ENCODE measurements around the gene RELA.
A peak's percentile ranks its signal among the peaks of the same experiment; 100 is the strongest.

The RELA gene

DNA sequence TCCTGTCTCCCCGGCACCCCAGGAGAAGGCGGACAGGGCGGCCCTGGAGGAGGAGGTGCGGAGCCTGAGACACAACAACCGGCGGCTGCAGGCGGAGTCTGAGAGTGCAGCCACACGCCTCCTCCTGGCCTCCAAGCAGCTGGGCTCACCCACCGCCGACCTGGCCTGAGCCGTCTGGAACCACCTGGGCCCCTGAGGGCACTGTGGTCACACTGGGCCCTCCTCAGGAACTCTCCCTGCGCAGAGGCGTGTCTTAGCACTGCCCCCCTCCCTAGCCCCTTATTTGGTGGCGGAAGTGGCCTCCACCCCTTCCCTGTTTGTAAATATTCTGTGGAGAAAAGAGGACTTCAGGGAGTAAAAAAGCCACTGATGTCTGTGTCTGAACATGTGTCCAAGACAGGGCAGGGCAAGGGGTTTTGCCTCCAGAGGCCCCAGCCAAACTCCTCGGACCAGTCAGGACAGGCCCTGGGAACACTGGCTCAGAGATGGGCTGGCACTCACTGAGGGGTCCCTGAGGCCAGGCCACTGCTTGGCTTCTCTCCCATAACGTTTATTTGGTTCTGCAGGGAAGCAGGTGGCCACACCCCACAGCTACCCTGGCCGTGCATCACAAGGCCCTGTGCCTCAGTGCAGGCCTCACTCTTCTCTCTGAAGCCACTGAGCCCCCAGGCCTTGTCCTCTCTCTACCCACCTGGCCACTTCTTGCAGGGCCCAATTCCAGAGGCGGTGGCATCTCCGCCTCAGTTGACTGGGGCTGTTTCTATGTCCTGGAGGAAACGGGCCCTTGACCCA, 12.0 kb downstream of the RELA start:
- DNase-seq (ENCODE audit: low read depth in 1 of 2, low spot score in 1 of 2): peak; percentile 93
- no peak for TF ChIP-seq JUND (IDR thresholded peaks at IDR 0.05; ENCODE audit: low read depth)
- in situ Hi-C loops (cut with HindIII; ENCODE audit: low pct_unique_long_range_greater_than_20kb, low sequenced_read_pairs): no loop called here

DNA sequence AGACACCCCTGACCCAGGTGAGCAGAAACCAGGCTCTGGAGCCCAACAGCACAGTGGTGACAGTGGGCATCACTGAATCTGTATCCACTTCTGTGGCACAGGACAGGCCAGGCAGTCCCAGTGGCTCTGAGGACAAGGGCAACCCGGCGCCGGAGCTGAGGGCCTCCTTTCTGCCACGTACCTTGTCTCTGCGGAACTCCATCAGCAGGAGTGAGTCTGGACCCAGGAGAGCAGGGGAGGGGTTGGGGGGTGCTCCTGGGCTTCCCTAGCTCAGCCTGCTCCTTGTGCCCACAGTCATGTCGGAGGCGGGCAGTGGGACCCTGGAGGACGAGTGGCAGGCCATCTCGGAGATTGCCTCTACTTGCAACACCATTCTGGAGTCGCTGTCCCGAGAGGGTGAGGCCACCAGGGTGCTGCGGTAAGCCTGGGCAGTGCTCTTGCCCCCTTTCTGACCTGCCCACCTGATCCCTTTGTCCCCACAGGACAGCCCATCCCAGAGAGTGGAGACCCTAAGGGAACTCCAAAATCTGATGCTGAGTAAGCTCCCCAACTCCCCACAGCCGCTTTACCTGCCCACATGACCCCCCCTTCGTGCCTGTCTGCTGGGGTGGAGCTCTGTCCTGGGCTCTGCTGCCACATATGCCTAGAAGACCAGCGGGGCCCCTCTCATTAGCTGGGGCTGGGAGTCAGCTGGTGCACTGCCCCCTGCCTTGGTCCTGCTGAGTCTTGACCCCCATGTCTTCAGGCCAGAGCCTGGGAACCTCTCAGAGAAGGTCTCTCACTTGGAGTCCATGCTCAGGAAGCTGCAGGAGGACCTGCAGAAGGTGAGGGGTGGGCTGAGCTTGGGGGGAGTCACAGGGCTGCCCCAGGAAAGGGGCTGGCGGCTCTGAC, 12.8 kb downstream of the RELA start:
- no peak for TF ChIP-seq JUND (IDR thresholded peaks at IDR 0.05; ENCODE audit: low read depth)
- peak in 1 of 2 experiments; percentile 58 for DNase-seq (ENCODE audit: low read depth in 1 of 2, low spot score in 1 of 2)
- in situ Hi-C loops (cut with HindIII; ENCODE audit: low pct_unique_long_range_greater_than_20kb, low sequenced_read_pairs): no loop called here

DNA sequence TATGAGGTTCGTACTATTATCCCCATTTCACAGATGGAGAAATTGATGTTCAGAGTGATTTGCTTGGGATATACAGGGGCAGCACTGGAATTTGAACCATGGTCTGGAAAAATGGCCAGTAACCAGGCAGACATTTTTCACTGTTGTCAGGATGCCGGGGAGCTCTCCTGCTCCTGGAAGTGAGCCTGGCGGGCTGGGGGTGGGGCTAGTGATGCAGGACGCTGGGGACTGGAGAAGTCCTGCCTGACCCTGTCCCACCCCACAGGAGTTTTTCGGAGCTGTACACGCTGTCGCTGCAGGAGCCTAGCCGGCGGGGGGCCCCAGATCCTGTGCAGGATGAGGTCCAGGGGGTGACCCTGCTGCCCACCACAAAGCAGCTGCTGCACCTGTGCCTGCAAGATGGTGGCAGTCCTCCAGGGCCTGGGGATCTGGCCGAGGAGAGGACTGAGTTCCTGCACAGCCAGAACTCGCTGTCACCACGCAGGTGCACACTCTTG, 13.7 kb downstream of the RELA start:
- no peak for TF ChIP-seq JUND (IDR thresholded peaks at IDR 0.05; ENCODE audit: low read depth)
- in situ Hi-C loops (cut with HindIII; ENCODE audit: low pct_unique_long_range_greater_than_20kb, low sequenced_read_pairs): no loop called here
- no peak for DNase-seq (ENCODE audit: low read depth in 1 of 2, low spot score in 1 of 2)

DNA sequence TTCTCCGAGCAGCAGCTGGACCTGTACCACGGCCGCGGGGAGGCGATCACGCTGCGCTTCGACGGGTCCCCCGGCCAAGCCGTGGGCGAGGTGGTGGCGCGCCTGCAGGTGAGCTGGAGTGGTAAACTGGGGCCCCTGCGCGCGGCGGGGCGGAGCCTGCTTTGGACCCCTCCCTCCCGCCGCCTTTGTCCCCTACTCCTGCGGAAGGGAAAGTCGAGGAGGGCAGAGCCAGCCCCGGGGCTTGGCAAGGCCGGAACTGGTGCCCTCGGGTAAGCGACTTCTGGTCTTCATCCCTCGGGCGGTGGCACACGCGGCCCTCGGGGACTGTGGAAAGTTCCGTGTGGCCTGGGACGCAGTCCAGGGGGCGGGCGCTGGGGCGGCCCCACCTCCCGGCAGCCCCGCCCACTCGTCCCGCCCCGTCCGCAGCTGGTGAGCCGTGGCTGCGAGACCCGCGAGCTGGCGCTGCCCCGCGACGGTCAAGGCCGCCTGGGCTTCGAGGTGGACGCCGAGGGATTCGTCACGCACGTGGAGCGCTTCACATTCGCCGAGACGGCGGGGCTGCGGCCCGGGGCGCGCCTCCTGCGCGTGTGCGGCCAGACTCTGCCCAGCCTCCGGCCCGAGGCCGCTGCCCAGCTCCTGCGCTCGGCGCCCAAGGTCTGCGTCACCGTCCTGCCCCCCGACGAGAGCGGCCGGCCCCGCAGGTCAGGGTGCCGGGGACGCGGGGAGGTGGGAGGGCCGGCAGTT, 15.6 kb downstream of the RELA start:
- no peak for TF ChIP-seq JUND (IDR thresholded peaks at IDR 0.05; ENCODE audit: low read depth)
- no peak for DNase-seq (ENCODE audit: low read depth in 1 of 2, low spot score in 1 of 2)
- in situ Hi-C loops (cut with HindIII; ENCODE audit: low pct_unique_long_range_greater_than_20kb, low sequenced_read_pairs): no loop called here

DNA sequence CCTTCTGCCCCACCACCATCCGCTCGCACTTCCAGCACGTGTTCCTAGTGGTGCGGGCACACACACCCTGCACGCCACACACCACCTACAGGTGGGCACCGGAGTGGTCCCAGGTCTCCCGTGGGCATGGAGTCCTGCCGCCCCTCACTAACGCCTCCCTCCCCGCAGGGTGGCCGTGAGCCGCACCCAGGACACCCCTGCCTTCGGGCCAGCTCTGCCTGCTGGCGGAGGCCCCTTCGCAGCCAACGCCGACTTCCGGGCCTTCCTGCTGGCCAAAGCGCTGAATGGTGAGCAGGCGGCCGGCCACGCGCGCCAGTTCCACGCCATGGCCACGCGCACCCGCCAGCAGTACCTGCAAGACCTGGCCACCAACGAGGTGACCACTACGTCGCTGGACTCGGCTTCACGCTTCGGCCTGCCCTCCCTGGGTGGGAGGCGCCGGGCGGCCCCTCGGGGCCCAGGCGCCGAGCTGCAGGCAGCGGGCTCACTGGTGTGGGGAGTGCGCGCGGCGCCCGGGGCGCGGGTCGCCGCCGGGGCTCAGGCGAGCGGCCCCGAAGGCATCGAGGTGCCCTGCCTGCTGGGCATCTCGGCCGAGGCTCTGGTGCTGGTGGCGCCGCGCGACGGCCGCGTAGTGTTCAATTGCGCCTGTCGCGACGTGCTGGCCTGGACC, 16.3 kb downstream of the RELA start:
- no peak for DNase-seq (ENCODE audit: low read depth in 1 of 2, low spot score in 1 of 2)
- no peak for TF ChIP-seq JUND (IDR thresholded peaks at IDR 0.05; ENCODE audit: low read depth)
- in situ Hi-C loops (cut with HindIII; ENCODE audit: low pct_unique_long_range_greater_than_20kb, low sequenced_read_pairs): no loop called here

DNA sequence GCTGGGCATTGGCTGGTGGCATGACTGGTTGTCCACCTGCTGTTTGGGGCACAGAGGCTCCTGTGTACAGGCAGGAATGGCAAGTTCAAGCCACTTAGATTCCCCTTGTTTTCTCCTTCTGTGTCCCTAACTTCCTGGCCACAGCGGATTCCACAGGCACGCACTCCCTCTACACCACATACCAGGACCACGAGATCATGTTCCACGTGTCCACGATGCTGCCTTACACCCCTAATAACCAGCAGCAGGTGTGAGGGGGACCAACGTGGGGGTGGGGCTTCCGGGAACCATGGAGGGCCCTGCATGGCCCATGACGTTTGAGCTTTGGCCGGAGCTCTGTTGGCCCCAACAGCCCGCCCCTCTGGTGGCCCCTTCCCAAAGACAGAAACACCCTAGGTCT, 17.0 kb downstream of the RELA start:
- TF ChIP-seq JUND (IDR thresholded peaks at IDR 0.05; ENCODE audit: low read depth): no peak
- in situ Hi-C loops (cut with HindIII; ENCODE audit: low pct_unique_long_range_greater_than_20kb, low sequenced_read_pairs): no loop called here
- DNase-seq (ENCODE audit: low read depth in 1 of 2, low spot score in 1 of 2): peak; percentile 50 to 56

DNA sequence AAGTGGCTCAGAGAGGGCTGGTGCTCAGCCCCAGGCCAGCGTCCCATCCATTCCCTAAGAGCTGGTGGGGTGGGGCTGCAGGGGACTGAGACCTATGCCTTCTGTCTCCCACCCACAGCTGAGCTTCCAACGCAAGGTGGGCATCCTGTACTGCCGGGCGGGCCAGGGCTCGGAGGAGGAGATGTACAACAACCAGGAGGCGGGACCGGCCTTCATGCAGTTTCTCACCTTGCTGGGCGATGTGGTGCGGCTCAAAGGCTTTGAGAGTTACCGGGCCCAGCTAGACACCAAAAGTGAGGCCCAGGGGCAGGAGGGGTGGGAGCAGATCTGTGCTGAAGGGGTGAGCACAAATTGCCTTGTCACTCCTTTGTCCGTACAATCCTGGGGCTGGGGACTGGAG, 17.9 kb downstream of the RELA start:
- DNase-seq (ENCODE audit: low read depth in 1 of 2, low spot score in 1 of 2): no peak
- in situ Hi-C loops (cut with HindIII; ENCODE audit: low pct_unique_long_range_greater_than_20kb, low sequenced_read_pairs): no loop called here
- TF ChIP-seq JUND (IDR thresholded peaks at IDR 0.05; ENCODE audit: low read depth): no peak

DNA sequence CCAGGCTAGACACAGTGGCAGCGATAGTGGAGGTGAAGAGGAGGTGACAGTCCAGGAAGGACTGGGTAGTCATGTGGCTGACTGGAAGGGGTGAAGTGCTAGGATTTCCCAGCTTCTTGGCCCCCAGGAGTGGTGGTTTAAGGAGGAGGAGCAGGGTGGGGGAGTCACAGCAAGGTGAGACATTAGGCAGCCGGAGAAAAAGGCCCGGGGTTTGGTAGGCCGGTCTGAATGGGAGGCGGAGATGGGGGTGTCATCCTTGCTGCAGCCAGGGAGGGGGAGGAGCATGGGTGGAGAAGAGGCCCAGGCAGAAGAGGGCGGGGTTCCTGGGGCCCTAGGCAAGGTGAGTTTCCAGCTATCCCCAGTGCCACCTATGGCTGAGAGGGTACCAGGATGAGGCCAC, 18.7 kb downstream of the RELA start:
- DNase-seq (ENCODE audit: low read depth in 1 of 2, low spot score in 1 of 2): peak; percentile 89 to 94
- TF ChIP-seq JUND (IDR thresholded peaks at IDR 0.05; ENCODE audit: low read depth): no peak
- in situ Hi-C loops (cut with HindIII; ENCODE audit: low pct_unique_long_range_greater_than_20kb, low sequenced_read_pairs): no loop called here

DNA sequence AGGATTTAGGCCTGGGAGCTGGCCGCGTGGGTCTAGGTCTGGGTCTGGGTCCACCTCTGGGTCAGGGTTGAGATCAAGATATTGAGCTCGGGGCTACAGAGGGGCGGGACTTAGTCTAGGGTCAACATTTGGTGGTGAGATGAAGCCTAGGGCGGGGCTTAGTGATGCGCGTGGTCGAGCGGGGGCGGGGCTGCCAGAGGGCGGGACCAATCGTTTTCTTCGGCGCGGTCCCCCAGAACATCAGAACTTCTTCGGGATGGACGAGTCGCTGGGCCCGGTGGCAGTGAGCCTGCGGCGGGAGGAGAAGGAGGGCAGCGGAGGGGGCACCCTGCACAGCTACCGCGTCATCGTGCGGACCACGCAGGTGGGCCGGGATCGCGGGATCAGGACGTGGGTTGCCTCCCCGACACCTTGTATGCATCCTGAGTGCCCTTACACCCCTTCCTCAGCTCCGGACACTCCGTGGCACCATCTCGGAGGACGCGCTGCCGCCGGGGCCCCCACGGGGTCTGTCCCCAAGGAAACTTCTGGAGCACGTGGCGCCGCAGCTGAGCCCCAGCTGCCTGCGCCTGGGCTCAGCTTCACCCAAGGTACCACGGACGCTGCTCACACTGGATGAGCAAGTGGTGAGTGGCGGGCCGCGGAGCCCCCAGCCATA, 20.6 kb downstream of the RELA start:
- peak in 1 of 2 experiments; percentile 22 for DNase-seq (ENCODE audit: low read depth in 1 of 2, low spot score in 1 of 2)
- TF ChIP-seq JUND (IDR thresholded peaks at IDR 0.05; ENCODE audit: low read depth): no peak
- in situ Hi-C loops (cut with HindIII; ENCODE audit: low pct_unique_long_range_greater_than_20kb, low sequenced_read_pairs): no loop called here

DNA sequence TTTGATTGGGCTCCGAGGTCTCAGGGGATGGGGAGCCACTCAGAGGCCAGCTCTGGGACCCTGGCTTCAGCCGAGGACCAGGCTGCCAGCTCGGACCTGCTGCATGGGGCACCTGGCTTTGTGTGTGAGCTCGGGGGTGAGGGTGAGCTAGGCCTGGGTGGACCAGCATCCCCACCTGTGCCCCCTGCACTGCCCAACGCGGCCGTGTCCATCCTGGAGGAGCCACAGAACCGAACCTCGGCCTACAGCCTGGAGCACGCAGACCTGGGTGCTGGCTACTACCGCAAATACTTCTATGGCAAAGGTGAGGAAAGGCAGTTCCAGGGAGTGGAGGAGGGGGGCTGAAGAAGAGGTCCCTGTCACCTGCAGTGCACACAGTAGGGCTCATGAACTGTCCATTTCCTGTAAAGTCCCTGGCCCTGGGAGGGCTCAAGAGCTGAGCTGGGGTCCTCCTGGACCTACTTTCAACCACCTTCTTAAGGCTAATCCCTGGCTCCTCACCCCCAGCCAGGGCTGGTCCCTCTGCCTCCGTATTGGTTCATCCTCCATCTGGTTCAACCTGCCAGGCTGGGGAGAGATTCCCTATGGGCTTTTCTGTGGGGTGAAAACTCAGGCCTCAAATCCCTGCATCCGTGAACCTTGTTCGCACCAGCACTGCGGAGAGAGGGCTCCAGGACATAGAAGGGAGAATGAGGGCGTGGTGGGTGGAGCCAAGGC, 21.3 kb downstream of the RELA start:
- in situ Hi-C loops (cut with HindIII; ENCODE audit: low pct_unique_long_range_greater_than_20kb, low sequenced_read_pairs): no loop called here

More for the DNA sequence above, 21.3 kb downstream of the RELA start:
- DNase-seq (ENCODE audit: low read depth in 1 of 2, low spot score in 1 of 2): peak; percentile 67 to 93
- no peak for TF ChIP-seq JUND (IDR thresholded peaks at IDR 0.05; ENCODE audit: low read depth)
